Stimulated activated CD4-positive, alpha-beta T cell treated with anti-CD3 and anti-CD28 coated beads, Interleukin-4, amount 100 ng/mL, for 4 hours (primary cell): Measurements from ENCODE around the gene INPP5A.

Source experiments
- DNase-seq, 2 experiments: peaks; one replicate each; pipeline ENCODE4 v3.0.0-alpha.2; 2020

The INPP5A gene

GRCh38 chr10:132634241-132634946, 96.8 kb downstream of the INPP5A start:
- no peak for DNase-seq

GRCh38 chr10:132634947-132635271, 97.3 kb downstream of the INPP5A start:
- no peak for DNase-seq

- no peak for DNase-seq
Measured at GRCh38 chr10:132636358-132636757, 98.8 kb downstream of the INPP5A start.

GRCh38 chr10:132637477-132638129, 100.0 kb downstream of the INPP5A start:
- no peak for DNase-seq

DNA sequence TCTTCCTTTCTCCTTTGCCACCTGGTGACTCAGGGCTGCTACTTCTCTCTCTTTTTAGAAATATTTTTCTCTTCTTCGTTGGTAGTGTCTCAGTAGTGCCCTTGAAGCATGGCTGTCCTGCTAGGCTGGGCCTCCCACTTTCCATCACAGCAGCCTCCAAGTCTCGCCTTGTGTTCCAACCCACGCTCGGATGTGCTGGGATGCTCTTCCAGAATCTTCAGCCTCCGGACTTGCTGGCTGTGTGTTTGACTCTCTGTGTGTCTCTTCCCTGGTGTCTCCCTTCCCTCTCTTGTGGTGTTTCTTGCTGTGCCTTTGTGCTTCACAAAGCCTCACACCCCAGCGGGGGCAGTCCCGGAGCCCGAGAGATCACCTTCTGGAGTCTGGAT, 100.5 kb downstream of the INPP5A start:
- DNase-seq: no peak

- no peak for DNase-seq
Measured at GRCh38 chr10:132639470-132639869, 101.9 kb downstream of the INPP5A start.

GRCh38 chr10:132640326-132641125, 102.9 kb downstream of the INPP5A start:
- no peak for DNase-seq

DNA sequence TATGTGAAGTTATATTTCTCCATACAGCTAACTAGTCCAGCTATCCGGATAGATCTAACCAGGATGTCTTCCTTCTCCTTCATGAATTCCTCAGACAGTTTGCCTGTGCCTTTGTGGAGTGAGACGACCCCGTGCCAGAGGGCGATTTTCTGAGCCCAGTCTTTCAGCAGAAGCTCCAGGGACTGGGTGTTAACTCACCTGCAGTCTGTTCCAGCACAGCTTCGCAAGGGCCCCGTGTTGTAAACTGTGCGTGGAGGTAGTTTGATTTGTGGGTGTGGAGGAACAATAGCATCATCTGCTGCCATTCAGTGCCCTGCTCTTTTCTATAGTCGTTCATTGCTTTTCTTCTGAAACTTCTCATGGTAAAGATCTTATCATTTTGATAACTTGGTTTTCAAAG, 103.8 kb downstream of the INPP5A start:
- no peak for DNase-seq

DNA sequence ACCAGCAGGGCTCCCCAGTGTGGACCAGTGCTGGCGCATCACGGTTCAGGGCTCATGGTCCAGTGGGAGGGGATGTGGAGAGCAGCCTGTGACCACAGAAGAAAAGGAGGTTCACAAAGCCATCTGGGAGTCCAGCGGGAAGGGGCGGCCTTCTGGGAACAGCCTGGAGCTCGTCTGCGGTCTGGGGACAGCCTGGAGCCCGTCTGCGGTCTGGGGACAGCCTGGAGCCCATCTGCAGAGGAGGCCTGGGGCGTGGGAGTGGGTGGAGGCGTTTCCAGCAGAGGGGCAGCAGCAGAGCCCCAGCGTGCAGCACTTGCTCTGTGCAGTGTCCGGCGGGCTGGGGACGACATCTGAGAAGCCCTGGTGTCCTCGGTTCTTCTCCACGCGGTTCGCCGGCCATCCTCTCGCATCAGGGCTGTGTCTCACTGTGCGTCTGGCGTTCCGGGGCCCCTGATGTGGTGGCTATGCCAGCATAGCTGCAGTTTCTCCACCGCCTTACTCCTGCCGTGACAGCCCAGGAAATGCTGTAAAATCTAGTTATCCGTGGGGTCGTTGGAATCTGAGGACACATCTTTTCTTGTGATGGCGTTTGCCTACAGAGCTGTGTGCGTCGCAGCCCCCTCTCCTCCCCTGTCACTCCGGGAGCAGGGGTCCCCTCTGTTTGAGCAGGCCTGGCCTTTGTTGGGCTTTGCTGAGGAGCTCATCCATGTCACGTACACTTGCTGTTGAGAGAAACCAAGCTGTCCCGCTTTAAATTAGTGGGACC, 104.6 kb downstream of the INPP5A start:
- DNase-seq: no peak

GRCh38 chr10:132642732-132643008, 105.1 kb downstream of the INPP5A start:
- no peak for DNase-seq

GRCh38 chr10:132643709-132644526, 106.3 kb downstream of the INPP5A start:
- DNase-seq: no peak

- DNase-seq: no peak
Measured at GRCh38 chr10:132644527-132645246, 107.1 kb downstream of the INPP5A start.

DNA sequence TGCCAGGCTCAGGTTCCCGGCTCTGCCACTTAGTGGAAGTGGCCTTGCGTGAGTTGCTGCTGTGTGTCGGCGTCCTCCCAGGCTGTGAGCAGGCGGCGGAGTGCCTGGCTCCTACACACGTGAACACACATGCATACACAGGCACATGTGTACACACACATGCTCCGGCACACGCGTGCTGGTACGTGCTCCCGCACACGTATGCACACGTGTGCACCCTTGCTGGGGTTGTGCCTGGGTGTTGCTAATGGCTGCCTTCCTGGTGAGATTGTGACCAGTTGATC, 107.6 kb downstream of the INPP5A start:
- DNase-seq: no peak

- no peak for DNase-seq
Measured at GRCh38 chr10:132645630-132646442, 108.2 kb downstream of the INPP5A start.

GRCh38 chr10:132646443-132647097, 109.0 kb downstream of the INPP5A start:
- DNase-seq: no peak

DNA sequence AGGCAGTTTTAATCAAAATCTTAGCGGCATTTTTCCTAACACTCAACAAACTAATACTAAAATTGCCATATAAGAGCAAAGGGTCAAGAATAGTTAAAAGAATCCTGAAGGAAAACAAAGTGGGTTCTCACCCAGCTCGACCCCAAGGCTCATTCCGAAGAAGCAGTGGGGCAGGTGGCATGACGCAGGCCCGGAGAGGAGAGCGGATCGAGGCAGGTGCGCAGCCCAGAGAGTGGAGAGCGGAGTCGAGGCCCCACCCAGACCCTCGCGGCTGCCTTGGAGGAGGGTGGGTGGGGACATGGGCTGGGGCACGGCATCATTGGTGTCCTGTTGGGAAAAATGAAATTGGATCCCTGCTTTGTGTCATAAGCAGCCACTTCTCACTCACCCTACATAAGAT, 109.8 kb downstream of the INPP5A start:
- no peak for DNase-seq

- DNase-seq: no peak
Measured at GRCh38 chr10:132648072-132648850, 110.7 kb downstream of the INPP5A start.

- DNase-seq: no peak
Measured at GRCh38 chr10:132648851-132649528, 111.4 kb downstream of the INPP5A start.

- no peak for DNase-seq
Measured at GRCh38 chr10:132649651-132650360, 112.2 kb downstream of the INPP5A start.
